Epithelial cell of esophagus (primary cell): ENCODE results near the gene NHERF2.

Experiments used
- DNase-seq: peaks from one replicate; pipeline ENCODE4 v3.0.0; 2010; ENCODE audit warnings: low read depth
- H3K4me3 ChIP-seq: 2 replicates; pipeline ENCODE4 v1.5.1; 2011; ENCODE audit warnings: mild to moderate bottlenecking, low read length, control low read depth
- TF ChIP-seq, protein P1 (sequence below): IDR thresholded peaks from 2 replicates; pipeline ENCODE4 v1.5.1; 2011; ENCODE audit warnings: low read depth, mild to moderate bottlenecking, low read length, control low read depth, inconsistent platforms; ENCODE audit not compliant: insufficient read depth; ENCODE audit errors: missing control alignments

The NHERF2 gene

GRCh38 chr16:2035431-2036199, 8.9 kb downstream of the NHERF2 start:
- no peak for DNase-seq

DNA sequence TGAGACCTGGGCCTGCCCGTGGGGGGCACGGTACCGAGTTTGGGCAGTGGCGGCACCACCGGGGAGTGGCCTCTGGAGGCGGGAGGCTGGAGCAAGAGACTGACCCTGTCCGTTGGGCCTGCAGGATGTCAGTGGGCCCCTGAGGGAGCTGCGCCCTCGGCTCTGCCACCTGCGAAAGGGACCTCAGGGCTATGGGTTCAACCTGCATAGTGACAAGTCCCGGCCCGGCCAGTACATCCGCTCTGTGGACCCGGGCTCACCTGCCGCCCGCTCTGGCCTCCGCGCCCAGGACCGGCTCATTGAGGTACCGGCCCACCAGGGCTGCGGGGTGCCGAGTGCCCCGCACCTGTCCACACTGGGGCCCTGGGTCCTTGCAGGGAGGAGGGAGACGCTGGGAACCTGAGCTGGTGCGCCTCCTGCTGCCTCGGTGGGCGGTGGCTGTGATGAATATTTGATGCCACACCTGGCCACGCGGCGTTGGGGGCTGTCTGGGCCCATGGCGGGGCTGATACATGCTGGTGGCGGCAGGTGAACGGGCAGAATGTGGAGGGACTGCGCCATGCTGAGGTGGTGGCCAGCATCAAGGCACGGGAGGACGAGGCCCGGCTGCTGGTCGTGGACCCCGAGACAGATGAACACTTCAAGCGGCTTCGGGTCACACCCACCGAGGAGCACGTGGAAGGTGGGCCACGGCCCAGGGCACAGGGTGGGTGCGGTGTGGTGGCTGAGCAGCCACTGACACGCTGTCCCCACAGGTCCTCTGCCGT, 9.7 kb downstream of the NHERF2 start:
- TF ChIP-seq, protein P1, sequence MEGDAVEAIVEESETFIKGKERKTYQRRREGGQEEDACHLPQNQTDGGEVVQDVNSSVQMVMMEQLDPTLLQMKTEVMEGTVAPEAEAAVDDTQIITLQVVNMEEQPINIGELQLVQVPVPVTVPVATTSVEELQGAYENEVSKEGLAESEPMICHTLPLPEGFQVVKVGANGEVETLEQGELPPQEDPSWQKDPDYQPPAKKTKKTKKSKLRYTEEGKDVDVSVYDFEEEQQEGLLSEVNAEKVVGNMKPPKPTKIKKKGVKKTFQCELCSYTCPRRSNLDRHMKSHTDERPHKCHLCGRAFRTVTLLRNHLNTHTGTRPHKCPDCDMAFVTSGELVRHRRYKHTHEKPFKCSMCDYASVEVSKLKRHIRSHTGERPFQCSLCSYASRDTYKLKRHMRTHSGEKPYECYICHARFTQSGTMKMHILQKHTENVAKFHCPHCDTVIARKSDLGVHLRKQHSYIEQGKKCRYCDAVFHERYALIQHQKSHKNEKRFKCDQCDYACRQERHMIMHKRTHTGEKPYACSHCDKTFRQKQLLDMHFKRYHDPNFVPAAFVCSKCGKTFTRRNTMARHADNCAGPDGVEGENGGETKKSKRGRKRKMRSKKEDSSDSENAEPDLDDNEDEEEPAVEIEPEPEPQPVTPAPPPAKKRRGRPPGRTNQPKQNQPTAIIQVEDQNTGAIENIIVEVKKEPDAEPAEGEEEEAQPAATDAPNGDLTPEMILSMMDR = no peak
- no peak overlapping the region for H3K4me3 ChIP-seq
- no peak for DNase-seq

More at GRCh38 chr16:2035431-2036199, 8.9 kb downstream of the NHERF2 start:
- no peak overlapping the region for H3K4me3 ChIP-seq
- TF ChIP-seq, protein P1 = no peak

DNA sequence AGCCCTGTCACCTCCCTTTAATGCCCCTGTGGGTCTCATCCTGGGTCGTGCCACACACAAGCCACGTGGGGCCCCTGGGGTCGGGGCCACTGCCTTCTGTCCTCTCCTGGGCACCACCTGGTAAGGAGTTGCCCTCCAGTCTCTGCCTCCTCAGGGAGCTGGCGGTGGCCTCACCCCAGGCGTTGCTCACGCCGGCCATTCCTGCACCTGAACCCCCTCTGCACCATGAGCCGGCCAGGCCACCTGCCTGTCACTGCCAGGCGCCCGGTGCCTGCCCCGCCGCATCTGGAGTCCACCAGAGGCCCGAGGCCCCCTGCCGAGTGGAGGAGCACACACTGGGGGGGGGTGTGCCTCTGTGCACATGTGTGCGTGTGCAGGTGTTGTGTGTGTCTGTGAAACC, 10.4 kb downstream of the NHERF2 start:
- no peak for DNase-seq
- TF ChIP-seq, protein P1 = no peak
- no peak overlapping the region for H3K4me3 ChIP-seq

DNA sequence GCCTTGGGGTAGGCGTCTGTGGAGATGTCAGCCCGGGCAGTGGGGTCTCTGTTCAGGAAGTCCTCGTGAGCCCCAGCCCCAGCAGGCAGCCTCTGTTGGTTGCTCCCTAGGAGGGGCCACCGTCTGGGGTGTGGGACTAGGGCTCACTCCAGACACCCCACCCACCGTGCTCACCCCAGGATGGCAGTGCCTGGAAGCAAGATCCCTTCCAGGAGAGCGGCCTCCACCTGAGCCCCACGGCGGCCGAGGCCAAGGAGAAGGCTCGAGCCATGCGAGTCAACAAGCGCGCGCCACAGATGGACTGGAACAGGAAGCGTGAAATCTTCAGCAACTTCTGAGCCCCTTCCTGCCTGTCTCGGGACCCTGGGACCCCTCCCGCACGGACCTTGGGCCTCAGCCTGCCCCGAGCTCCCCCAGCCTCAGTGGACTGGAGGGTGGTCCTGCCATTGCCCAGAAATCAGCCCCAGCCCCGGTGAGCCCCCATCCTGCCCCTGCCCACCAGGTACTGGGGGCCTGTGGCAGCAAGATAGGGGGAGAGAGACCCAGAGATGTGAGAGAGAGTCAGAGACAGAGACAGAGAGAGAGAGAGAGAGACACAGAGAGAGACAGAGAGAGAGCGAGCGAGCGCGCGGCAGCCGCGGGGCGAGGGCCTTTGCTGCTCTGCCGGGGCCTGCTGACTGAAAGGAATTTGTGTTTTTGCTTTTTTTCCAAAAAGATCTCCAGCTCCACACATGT, 11.1 kb downstream of the NHERF2 start:
- TF ChIP-seq, protein P1 = no peak
- H3K4me3 ChIP-seq = no peak overlapping the region
- no peak for DNase-seq

- DNase-seq = no peak
- H3K4me3 ChIP-seq = no peak overlapping the region
- TF ChIP-seq, protein P1 = no peak
Measured at GRCh38 chr16:2038382-2039231, 11.9 kb downstream of the NHERF2 start.
